Activated CD4-positive, CD25-positive, alpha-beta regulatory T cell (primary cell): ENCODE measurements around the gene UBE2R2.
A peak's percentile ranks its signal among the peaks of the same experiment; 100 is the strongest.
"Not testable (repeated sequence)": the region's sequence is repeated elsewhere in the genome, so short reads cannot be mapped to it uniquely, and the experiment has no call there.

Experiments used
- DNase-seq, 4 experiments: peaks; one replicate each; lab custom pipeline; 2025; lab: John Stamatoyannopoulos, UW

UBE2R2 gene, protein sequence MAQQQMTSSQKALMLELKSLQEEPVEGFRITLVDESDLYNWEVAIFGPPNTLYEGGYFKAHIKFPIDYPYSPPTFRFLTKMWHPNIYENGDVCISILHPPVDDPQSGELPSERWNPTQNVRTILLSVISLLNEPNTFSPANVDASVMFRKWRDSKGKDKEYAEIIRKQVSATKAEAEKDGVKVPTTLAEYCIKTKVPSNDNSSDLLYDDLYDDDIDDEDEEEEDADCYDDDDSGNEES

DNA sequence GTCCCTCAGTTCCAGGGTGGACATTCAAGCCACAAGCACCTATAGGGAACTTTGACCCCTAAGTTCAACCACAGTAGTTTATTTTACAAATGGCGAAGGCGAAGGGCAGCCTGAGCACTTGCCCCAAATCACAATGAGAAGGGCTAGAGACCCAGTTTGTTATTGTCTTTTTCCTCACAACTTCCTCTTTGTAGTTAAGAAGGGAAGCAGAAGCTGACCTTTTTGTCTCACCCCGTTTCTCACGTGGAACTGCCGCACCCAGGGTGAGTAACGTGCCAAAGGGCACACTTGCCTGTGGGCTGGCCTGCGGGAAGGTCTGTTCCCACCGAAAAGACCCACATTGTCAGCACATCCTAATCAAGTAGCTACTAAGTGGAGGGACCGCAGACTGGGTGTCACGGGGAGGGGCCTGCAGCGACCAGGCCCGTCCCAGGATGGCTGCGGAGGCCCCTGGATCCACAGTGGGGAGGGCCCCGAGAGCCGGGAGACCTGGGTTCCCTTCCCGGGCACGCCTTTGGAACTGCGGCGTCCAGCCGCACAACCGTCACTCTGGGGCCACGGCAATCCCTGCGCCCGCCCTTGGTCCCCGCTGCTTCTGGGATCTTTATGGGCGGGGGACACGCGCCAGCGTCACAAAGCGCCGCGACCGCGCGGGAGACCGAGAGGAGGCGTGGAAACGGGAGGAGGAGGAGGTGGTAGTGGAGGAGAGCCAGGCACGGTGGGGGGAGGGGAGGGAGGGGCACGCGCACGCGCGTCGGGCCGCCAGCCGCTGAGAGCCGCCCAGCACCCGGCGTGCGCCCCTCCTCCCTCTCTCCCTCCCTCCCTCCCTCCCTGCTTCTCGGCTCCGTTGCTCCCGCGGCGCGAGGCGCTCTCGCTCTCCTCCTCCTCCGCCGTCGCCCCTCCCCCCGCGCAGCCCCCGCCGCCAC, at the start of gene UBE2R2:
Gene UBE2R2, plus strand, starts transcription at position 834 of the 926 bp plus-strand sequence. CDS start 598 bp downstream, outside the sequence.
- peak; percentile 87 to 92 (median 88) for DNase-seq

DNA sequence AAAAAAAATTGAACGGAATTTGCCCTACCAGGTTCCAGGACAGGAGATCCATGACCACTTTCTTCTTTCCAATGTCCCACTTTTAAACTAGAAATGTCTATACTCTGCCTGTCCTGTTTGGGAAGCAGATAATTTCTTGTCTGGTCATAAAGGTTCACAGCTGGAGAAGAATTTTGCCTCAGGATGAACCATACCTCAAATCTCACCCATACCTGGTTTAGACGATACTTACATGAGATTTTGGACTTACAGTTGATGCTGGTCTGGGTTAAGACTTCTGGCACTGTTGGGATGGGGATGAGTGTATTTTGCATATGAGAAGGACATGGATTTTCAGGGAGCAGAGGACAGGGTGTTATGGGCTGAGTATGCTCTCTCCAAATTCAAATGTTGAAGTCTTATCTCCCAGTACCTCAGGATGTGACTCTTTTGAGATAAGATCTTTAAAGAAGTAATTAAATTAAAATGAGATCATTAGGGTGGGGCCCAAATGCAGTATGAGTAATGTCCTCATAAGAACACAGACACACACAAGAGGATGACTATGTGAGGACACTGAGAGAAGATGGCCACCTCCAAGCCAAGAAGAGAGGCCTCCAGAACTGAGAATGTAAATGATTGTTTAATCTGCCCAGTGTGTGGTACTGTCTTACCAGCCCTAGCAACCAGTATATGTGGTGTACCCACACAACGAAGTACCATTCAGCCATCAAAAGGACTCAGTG, 46.6 kb upstream of the UBE2R2 start:
- not testable (repeated sequence) for DNase-seq

DNA sequence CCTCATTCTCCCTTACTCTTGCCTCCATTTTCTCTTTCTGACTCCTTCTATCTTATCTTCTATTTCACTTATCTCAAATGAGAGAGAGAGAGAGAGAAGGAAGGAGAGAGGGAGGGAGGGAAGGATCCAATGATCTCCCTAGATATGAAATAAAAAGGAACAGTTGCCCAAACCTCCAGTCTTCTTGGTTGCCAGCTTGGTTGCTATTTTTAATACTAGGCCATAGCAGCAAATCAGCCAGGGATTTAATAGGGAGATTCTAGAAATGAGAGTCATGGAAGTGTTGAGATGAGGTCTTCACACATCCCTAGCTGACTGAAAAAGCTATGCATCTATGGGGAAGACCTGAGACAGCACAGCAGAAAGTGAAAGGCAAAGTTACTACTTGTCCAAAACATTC, 43.8 kb upstream of the UBE2R2 start:
- not testable (repeated sequence) for DNase-seq

DNA sequence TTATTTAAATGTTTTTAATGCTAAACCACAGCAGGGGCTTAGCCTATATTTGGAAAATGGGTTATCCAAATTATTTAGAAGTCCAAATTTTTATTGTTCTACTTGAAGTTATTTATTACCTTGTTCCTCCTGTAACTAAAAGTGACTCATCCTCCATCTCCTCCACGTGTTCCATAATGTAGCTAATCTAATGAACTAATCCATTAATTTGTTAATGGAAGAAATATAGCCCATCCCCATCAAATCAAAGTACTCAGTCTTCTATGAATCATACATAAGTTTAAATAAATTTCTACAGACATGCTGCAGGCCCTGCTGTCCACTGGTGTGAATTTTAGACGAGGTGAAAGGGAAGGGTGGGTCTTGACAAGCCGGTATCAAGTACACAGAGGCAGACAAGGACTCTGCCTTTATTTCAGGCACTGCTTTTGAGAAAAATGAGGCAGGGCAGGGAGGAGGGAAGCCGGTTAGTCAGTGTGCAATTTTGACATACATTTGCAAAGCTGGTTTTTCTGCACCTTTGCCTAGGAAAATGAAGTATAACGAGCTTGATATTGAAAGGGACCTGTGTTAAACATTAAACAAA, 42.8 kb upstream of the UBE2R2 start:
- DNase-seq, result not testable (repeated sequence)

DNA sequence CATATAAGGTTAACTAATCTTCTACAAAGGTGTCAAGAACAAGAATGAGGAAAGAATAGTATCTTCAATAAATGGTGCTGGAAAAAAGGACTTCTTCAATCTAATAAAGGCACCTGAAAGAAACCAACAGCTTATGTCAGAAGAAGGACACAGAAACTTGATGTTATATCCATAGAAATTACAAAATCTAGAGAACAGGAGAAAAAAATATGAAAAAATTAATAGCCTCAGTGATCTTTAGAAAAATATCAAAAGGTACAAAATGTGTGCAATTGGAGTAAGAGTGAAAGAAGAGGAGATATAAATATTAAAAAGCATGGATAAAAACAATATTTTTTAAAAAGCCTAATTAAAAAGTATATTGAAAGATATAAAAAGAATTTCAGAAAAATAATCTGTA, 40.4 kb upstream of the UBE2R2 start:
- DNase-seq, result no peak

DNA sequence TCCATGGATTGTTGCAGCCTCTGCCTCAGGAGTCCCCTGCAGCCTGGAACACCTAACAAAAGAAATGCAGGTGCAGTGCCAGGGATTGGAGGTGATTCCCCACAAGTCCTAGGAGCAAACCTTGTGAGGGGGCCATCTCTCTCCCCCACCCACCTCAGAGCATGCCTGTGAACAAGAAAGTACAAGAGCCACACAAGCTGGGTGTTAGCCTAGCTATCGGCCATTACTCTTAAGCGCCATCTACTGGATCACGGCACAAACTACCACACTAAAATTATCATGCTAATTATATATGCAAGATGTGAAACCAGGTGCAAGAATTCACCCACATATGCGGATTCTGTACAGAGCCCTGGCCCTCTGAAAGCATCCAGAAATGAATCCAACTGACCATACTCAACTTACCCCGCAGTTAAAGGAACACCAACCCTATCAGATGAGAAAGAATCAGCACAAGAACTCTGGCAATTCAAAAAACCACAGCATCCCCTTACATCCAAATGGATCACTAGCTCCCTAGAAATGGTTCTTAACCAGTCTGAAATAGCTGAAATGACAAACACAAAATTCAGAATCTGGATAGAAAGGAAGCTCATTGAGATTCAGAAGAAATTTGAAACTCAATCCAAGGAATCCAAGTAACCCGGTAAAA, 38.1 kb upstream of the UBE2R2 start:
- DNase-seq, result peak in 1 of 4 experiments; percentile 5

DNA sequence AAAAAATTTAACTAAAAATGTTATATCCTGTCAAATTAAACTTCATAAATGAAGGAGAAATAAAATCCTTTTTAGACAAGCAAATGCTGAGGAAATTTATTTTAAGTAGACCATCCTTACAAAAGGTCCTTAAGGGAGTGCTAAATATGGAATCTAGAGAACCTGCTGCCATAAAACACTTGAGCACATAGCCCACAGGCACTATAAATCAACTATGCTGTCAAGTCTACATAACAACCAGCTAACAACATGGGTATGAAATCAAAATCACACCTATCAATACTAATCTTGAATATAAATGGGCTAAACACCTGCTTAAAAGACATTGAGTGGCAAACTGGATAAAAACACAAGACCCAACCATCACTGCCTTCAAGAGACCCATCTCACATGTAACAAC, 36.7 kb upstream of the UBE2R2 start:
- no peak for DNase-seq

DNA sequence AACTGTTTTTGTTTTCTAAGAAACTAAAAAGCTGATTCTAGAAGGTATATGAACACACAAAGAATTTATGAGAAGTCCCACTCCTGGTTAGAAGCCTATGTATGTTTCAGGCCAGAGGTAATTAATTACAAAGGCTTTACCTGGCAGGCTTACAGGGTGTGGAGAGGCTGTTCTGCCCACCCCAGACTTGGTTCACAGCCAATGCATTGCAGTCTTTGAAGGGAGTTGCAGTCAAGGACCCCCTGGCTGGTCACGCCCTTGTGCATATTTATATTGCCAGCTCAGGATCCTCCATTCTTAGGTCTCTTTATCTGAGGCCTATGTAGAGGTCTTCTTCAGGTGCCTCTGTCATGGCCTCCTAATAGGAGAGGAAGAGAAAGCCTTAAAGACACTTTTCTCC, 35.2 kb upstream of the UBE2R2 start:
- no peak for DNase-seq

DNA sequence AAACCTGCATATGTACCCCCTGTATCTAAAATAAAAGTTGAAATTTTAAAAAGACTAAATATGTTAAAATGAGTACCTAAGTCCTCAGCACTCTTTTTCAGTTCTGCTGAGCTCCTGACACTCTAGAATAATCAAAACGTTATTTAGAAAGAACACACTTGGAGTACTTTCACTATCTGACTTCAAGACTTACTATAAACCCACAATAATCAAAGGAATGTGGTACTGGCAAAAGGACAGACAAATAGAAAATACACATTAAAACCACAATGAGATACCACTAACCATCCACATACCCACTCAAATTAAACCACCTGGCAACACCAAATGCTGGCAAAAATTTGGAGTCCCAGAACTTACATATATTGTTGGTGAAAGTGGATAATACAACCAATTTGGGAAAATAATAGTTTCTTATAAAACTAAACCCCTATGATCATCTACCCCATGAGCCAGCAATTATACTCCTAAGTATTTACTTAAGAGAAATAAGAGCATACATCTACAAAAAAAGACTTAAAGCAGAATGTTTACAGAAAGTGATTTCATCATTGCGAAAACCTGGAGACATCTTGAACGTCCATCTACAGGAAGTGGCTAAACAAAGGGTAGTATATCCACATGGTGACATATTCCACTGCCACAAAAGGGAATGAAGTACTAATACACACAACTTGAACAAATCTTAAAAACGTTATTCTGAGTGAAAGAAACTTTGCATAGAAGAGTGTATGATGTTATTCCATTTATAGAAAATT, 34.4 kb upstream of the UBE2R2 start:
- DNase-seq, result no peak

DNA sequence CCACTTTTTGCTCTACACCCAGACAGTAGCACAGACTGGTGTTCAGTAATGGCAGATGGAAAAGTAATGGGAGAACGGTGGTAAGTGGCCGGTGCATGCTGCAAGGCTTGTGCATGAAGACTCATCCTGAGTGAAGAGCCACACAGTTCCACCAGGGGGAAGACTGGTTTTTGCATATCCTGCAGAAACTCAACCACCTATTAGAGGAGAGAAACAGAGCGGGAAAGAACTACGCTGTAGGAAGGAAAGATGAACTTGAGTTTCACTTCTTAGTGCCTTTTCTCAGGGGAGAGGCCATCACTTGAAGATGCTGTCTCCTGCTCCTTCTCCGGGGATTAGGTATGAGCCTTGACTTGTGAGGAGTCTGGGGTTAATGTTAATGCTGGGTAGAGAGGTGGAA, 31.0 kb upstream of the UBE2R2 start:
- no peak for DNase-seq

DNA sequence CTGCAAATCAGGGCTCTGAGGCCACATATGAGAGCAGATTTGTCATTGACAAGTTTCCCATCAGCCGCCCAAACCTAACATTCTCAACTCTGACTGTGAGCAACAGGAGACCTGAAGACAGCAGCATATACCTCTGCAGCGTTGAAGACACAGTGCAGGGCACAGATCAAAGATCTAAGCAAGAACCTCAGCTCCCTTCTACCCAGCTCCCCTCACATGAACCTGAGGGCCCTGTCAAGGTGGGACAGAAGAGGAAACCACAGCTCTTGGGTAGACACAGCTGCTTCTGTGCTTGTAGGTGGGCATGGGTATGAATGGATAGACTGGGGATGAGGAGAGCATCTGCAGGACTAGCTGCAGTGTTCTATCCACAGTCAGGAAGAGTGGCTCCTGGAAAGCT, 30.3 kb upstream of the UBE2R2 start:
- DNase-seq, result no peak

DNA sequence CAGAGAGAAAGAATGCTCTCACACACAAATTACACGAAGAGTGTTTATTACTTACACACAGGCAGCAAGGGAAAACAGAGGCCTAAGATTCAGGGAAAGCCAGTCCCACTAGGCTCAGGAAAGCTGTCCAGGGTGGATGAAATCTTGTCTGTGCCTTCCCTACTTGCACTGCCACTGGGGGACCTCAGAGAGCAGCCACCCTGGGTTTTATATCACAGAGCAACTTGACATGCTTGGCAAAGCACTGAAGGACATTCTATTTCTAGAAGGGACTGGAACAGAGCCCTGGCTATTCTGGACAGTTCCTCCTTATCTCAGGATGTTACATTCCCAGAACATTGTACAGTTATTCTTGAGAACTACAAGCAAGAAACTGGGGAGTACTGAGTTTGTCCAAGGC, 29.1 kb upstream of the UBE2R2 start:
- no peak for DNase-seq

DNA sequence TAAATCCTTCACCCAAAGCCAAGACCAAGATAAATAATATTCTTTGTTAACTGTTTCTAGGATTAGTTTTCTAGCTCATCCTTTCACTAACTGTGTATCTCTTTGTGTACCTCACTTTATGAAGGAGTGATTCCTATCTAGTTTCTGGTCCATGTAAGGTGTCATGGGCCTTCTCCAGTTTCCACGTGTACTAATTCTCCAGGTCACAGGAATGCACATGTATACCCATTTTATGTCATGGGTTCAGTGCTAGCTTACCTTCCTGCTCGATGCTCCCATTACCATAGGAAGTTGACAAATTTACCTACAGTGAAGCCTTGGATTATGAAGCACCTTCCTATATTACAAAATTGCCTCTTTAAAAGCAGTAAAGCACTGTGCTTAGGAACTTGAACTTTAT, 27.5 kb upstream of the UBE2R2 start:
- not testable (repeated sequence) for DNase-seq

DNA sequence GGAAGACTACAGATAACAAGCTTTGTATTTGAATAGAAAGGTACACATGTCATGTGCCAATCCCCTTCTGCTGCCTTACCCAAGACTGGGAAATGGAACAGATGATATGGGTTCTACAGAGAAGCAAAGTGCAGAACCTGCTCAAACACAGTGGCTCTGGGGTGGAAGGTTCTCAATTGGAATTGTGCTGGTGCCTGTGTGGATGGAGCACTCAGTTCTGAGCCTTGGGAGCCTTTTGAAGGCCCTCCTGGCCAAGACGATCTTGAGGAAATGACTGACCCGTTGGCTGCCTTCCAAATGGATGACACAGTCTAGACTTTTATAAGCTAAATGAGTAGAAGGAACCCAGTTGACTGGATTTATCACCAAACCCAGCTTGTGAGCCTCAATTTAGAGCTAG, 25.8 kb upstream of the UBE2R2 start:
- no peak for DNase-seq

DNA sequence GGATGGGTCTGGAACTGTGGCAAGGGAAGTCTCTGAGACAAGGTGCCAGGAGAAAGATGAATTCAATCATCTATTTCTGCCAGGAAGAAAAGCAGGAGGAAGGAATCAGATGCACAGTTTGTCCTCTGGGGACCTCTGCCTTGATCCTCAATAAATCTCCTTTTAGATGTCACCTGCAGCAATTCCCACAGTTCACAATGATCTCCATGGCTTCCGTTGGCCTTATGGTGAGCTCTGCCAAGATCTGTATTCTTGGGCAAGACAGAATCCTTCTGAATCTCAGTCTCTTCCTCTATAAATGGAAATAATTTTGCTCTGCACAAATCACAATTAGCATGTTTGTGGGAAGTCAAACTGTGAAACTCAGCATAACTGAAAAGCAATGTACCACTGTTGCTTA, 23.5 kb upstream of the UBE2R2 start:
- not testable (repeated sequence) for DNase-seq

DNA sequence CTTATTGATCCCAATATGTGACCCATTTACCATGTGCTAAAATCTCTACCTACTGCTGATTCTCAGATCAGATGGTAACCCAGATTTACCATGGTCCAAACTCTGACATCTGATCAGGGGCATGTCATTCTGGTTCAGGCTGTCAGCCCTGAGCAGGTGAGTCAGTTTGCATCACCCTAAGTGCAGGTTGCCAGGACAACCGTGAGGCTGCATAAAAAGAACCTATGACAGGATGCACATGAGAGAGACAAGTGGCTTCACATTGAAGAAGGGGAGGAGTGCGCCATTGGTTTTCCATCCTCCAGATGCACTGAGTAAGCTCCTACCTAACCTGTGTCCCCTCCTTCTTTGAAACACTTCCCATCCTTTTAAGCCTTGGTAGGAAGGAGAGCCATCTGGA, 22.4 kb upstream of the UBE2R2 start:
- DNase-seq, result no peak

DNA sequence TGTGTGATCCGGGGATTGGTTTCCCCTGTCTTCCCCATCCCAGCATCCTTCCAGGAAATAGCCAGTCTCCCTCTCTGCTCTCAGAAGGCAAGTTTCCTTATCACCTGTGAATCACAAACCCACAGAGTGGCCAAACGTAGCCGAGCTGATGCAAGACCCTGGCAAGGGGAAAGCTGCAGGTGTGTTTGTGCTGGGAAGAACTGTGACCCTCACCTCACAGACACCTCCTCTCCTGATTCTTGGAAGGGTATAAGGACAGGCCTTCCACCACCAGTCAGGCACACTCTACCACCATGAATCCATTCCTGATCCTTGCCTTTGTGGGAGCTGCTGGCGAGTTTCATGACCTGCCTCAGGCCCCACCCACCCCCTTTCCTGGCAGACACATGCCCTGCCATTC, 21.7 kb upstream of the UBE2R2 start, which contains the start of gene PRSS3:
Gene PRSS3, plus strand, starts transcription at position 281 of the 400 bp plus-strand sequence. Its CDS starts 13 bp downstream, at position 294.
- no peak for DNase-seq

DNA sequence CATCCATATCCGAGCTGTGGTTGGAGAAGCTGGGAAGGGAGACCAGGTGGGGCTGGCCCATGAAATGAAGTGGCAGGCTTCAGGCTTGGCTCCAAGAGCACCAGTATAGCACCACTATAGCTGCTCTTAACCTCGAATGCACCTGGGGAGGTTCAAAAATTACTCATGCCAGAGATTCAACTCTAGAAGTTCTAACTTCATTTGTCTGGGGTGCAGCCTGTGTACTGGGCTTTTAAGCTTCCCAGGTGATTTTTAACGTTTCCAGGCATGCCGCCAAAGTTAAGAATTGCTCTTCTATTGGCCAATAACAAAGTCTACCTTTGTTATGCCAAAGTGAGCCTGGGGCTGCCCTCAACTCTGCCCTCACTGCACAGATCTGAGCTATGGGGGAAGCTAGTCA, 21.1 kb upstream of the UBE2R2 start:
- no peak for DNase-seq

DNA sequence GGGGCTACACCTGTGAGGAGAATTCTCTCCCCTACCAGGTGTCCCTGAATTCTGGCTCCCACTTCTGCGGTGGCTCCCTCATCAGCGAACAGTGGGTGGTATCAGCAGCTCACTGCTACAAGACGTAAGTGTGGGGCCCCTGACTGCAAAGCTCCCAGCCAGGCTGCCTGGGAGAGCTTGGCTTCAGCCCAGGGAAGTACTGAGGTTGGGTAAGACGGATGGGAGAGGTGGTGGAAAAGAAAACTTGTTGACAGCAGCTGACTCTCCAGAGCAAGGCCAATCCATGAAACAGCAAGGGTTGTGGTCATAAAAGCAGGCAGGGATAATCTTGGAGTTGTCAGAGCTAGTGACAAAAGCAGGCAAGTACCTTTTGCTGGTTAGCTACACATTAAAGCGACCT, 20.3 kb upstream of the UBE2R2 start:
- not testable (repeated sequence) for DNase-seq

DNA sequence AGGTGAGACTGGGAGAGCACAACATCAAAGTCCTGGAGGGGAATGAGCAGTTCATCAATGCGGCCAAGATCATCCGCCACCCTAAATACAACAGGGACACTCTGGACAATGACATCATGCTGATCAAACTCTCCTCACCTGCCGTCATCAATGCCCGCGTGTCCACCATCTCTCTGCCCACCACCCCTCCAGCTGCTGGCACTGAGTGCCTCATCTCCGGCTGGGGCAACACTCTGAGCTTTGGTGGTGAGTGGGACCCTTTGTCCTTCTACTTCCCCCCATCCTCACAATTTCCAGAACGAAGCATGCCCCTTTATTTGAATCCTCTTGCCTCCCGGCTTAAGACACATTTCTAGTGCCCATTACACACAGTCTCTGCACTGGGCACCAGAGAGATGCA, 19.1 kb upstream of the UBE2R2 start:
- DNase-seq, result no peak

DNA sequence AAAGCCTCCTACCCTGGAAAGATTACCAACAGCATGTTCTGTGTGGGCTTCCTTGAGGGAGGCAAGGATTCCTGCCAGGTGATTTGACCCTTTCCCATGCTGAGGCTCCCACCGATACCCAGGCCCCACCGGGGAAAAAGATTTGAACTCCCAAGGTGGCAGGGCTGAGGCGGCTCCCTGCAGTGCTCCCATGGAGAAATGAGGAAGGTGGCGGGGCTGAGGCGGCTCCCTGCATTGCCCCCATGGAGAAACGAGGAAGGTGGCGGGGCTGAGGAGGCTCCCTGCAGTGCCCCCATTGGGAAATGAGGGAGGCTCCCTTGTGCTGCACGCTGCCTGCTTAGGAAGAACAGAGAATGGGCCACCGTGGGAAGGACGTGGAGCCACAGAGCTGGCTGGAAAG, 18.4 kb upstream of the UBE2R2 start:
- DNase-seq, result no peak
